GM21381 (cell line): Measurements from ENCODE around the gene PLD3.
"Not testable (repeated sequence)": the region's sequence is repeated elsewhere in the genome, so short reads cannot be mapped to it uniquely, and the experiment has no call there.

Experiments used
- ATAC-seq: cut with Tn5 transposase; IDR thresholded peaks from one replicate; pipeline ENCODE4 v1.9.1; 2021; ENCODE audit warnings: mild to moderate bottlenecking, moderate library complexity; ENCODE audit not compliant: unreplicated experiment

The PLD3 gene

GRCh38 chr19:40332669-40333068, 15.8 kb upstream of the PLD3 start:
- ATAC-seq, result no peak

- ATAC-seq, result not testable (repeated sequence)
Observed at GRCh38 chr19:40333083-40333482, 15.4 kb upstream of the PLD3 start.

- ATAC-seq, result no peak
Observed at GRCh38 chr19:40335101-40335500, 13.4 kb upstream of the PLD3 start.

- ATAC-seq, result no peak
Observed at GRCh38 chr19:40335855-40336600, 12.5 kb upstream of the PLD3 start.

GRCh38 chr19:40336601-40336900, 11.9 kb upstream of the PLD3 start:
- ATAC-seq, result no peak

- ATAC-seq, result no peak
Observed at GRCh38 chr19:40337107-40337506, 11.4 kb upstream of the PLD3 start.

GRCh38 chr19:40337594-40337993, 10.9 kb upstream of the PLD3 start:
- no peak for ATAC-seq

GRCh38 chr19:40339018-40339728, 9.3 kb upstream of the PLD3 start:
- no peak for ATAC-seq

GRCh38 chr19:40341601-40342482, 6.7 kb upstream of the PLD3 start:
- no peak for ATAC-seq

GRCh38 chr19:40342644-40343311, 5.7 kb upstream of the PLD3 start:
- ATAC-seq, result no peak

- no peak for ATAC-seq
Observed at GRCh38 chr19:40344422-40344821, 4.1 kb upstream of the PLD3 start.

- ATAC-seq, result no peak
Observed at GRCh38 chr19:40348961-40349507, 539 bp downstream of the PLD3 start.

- no peak for ATAC-seq
Observed at GRCh38 chr19:40355975-40356680, 7.6 kb downstream of the PLD3 start.

GRCh38 chr19:40356681-40357595, 8.4 kb downstream of the PLD3 start:
- no peak for ATAC-seq

GRCh38 chr19:40357640-40358039, 9.1 kb downstream of the PLD3 start:
- no peak for ATAC-seq

GRCh38 chr19:40358773-40359172, 10.3 kb downstream of the PLD3 start:
- ATAC-seq, result no peak

- no peak for ATAC-seq
Observed at GRCh38 chr19:40360020-40360707, 11.7 kb downstream of the PLD3 start.

GRCh38 chr19:40360708-40361241, 12.3 kb downstream of the PLD3 start:
- no peak for ATAC-seq
